ENCODE data around the gene CUEDC1. TPM values are rescaled to one million over a fixed set of nuclear protein-coding genes. Genes with fewer than 3 reads are reported as not detected.
"Not testable (repeated sequence)": the region's sequence is repeated elsewhere in the genome, so short reads cannot be mapped to it uniquely, and the experiment has no call there.

The CUEDC1 gene
- total RNA-seq, 1 donor from 2014 or later = 37.0 TPM

DNA sequence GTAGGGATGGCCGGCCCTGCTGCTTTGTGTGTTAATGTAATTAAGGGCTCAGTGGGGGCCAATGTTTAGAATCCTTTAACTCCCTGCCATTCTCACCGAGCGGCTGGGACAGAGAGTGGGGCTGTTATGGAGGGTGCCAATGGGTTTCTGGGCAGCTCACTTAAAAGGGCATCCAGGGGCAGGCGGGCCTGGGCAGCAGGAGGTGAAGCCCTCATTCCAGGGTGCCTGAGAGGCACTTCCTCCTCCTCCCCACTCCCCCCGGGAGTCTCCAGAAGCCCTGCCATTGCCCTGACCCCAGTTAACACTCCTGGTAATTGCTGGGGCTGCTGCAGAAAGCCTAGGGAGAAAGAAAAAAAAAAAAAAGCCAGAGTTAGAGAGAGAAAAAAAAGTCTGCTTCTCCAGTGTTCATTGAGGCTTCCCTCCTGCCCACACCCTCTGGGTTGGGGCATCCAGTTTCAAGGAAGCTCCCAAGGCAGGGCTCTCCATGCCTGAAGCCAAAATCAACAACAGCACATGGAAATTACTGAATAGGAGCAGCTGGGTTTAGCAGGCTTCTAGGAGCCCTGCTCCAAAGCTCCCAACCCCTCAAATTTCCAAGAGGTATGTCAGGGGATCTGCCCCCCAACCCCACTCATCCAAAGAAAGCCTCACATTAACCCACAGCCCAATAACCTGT, 28.0 kb downstream of the CUEDC1 start:
- Mint-ChIP-seq H3K4me1 (peaks cover 46% of the 10 kb centered on the region), H3K27me3 (ENCODE audit: low read depth) (no peaks in the 10 kb centered on the region), H3K36me3 (peaks cover 2% of the 10 kb centered on the region), H3K9me3 (no peaks in the 10 kb centered on the region), H3K27ac (peak overlapping the region; percentile 90), H3K4me3 (no peak overlapping the region)
- no peak for DNase-seq (ENCODE audit: low spot score in 2 of 2, unreplicated experiment in 2 of 2)
- no peak for TF ChIP-seq CTCF (IDR thresholded peaks at IDR 0.05; ENCODE audit: unreplicated experiment)

GRCh38 chr17:57926723-57927047, 28.5 kb downstream of the CUEDC1 start:
- peak overlapping the region; percentile 90 for H3K27ac Mint-ChIP-seq
- H3K36me3 Mint-ChIP-seq = peaks cover 2% of the 10 kb centered on the region
- no peaks in the 10 kb centered on the region for H3K9me3 Mint-ChIP-seq
- H3K27me3 Mint-ChIP-seq (ENCODE audit: low read depth) = no peaks in the 10 kb centered on the region
- H3K4me3 Mint-ChIP-seq = no peak overlapping the region
- DNase-seq (ENCODE audit: low spot score in 2 of 2, unreplicated experiment in 2 of 2) = no peak
- peaks cover 49% of the 10 kb centered on the region for H3K4me1 Mint-ChIP-seq
- TF ChIP-seq CTCF (IDR thresholded peaks at IDR 0.05; ENCODE audit: unreplicated experiment) = no peak

DNA sequence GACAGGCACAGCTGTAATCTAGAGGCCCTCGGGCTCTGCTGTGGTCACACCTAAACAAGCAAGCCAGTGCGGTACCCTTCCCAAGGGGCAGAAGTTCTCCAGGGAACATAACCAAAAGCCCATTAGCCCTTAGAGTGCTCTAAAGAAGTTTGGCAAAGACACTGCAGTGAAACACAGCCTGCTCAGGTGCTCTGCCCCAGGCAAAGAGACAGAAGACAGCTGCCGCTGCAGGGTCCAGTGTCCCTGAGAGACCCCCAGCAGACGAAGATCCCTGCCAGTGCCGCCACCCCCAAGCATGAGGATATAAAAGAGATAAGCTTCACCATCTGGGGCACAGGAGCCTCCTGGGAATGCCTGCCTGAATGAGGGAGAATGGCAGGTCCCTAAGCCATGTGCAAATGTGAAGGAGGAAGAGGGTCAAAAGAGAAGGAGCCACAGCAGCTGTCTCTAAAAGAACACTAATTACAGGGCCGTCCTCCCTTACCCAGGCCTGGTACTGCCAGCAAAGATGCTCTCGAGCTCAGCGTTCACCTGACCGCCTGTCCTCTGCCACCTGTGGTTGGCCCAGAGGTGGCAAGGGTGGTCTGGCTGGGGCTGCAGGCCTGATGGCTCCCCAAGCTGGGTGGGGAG, 29.7 kb downstream of the CUEDC1 start:
- peaks cover 51% of the 10 kb centered on the region for H3K4me1 Mint-ChIP-seq
- DNase-seq (ENCODE audit: low spot score in 2 of 2, unreplicated experiment in 2 of 2) = no peak

DNA sequence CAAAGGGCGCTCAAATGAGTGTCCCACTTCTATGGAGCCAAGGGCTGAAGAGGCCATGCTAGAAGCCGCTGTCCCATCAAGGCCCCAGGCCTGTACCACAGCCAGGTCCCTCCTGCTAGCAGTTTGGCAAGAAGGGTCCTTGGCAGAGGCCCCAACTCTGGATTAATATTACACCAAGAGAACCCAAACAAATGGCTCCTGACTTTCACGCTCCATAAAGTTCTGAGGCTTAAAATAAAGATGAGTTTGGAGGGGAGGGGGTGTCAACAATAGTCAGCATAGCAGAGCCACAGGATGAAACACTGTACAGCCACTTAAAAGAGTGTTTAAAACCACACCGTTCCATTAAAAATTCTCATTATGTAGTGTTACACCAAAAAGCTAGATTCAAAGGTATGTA, 30.5 kb downstream of the CUEDC1 start:
- TF ChIP-seq CTCF (IDR thresholded peaks at IDR 0.05; ENCODE audit: unreplicated experiment) = no peak
- Mint-ChIP-seq H3K4me3 (no peak overlapping the region), H3K27ac (no peak overlapping the region), H3K4me1 (peaks cover 55% of the 10 kb centered on the region), H3K27me3 (ENCODE audit: low read depth) (no peaks in the 10 kb centered on the region), H3K36me3 (peaks cover 2% of the 10 kb centered on the region), H3K9me3 (no peaks in the 10 kb centered on the region)
- DNase-seq (ENCODE audit: low spot score in 2 of 2, unreplicated experiment in 2 of 2) = no peak

More for the DNA sequence above, 29.7 kb downstream of the CUEDC1 start:
- peak overlapping the region; percentile 69 for H3K27ac Mint-ChIP-seq
- no peaks in the 10 kb centered on the region for H3K9me3 Mint-ChIP-seq
- TF ChIP-seq CTCF (IDR thresholded peaks at IDR 0.05; ENCODE audit: unreplicated experiment) = no peak
- no peak overlapping the region for H3K4me3 Mint-ChIP-seq
- H3K27me3 Mint-ChIP-seq (ENCODE audit: low read depth) = no peaks in the 10 kb centered on the region
- H3K36me3 Mint-ChIP-seq = peaks cover 2% of the 10 kb centered on the region

DNA sequence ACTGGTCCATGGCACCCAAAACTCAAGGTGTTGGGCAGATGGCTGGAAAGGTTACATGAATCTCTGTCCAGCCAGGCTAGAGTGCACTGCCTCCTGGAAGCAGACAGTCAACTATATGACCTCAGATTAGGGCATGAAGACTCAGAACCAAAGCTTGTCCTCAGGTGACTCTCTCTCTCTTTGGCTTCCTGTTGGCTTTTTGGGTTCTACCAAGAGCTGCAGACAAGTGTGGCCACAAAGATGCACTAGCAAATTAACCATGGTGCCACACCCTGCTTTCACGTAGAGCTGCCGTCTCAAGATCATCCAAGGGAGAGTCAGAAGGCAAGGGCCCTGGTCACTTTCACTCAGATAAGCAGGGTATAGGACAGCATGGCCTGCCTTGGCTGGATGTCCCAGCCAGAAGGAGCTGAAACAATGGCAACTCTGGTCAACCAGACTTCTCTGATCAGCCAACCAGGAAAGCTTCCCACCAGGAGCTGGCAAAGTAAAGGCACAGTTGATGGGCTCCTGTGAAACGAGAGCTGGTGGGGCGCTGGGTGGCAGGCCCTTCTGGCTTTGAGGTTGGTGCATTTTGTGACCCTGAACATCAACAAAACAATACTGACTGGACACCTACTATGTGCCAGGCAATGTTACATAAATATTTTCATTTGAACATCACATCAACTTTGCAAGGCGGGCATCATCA, 31.9 kb downstream of the CUEDC1 start:
- Mint-ChIP-seq H3K4me3 (no peak overlapping the region), H3K36me3 (peaks cover 2% of the 10 kb centered on the region), H3K4me1 (peaks cover 52% of the 10 kb centered on the region), H3K27me3 (ENCODE audit: low read depth) (no peaks in the 10 kb centered on the region), H3K9me3 (no peaks in the 10 kb centered on the region), H3K27ac (no peak overlapping the region)
- TF ChIP-seq CTCF (IDR thresholded peaks at IDR 0.05; ENCODE audit: unreplicated experiment) = no peak
- no peak for DNase-seq (ENCODE audit: low spot score in 2 of 2, unreplicated experiment in 2 of 2)

GRCh38 chr17:57922745-57923144, 32.5 kb downstream of the CUEDC1 start:
- H3K27ac Mint-ChIP-seq = peak overlapping the region; percentile 96
- not testable (repeated sequence) for H3K9me3 Mint-ChIP-seq; DNase-seq (ENCODE audit: low spot score in 2 of 2, unreplicated experiment in 2 of 2); H3K4me3 Mint-ChIP-seq; H3K36me3 Mint-ChIP-seq; H3K27me3 Mint-ChIP-seq (ENCODE audit: low read depth)
- H3K4me1 Mint-ChIP-seq = peaks cover 58% of the 10 kb centered on the region

Measured in mesothelial cell of epicardium (in vitro differentiated cells).